HG03139 (cell line): ENCODE measurements around the gene LRRC74B.
"Not testable (repeated sequence)": the region's sequence is repeated elsewhere in the genome, so short reads cannot be mapped to it uniquely, and the experiment has no call there.

Experiments used
- ATAC-seq: cut with Tn5 transposase; IDR thresholded peaks from one replicate; pipeline ENCODE4 v1.9.1; 2021; ENCODE audit not compliant: unreplicated experiment

Gene LRRC74B

DNA sequence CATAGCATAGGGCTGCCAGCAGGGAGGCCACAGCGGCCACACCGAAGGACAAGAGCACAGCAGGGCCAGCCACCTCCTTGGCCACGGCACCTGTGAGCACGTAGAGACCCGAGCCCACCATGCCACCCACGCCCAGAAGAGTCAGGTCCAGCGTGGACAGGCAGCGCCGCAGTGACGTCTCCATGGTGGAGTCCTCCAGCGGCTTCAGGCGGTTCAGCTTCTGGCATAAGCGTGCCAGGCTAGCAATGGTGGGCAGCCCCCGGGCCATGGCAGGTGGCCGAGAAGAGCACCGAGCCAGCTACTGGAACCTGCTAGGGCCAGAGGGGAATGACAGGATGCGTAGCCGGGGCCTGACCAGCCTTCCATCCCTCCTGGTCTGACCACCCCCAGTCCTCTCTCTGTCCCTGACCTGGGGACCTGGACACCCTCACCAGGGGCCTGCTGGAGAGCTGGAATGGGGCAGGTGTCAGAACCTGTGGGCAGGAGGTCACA lies 14.2 kb upstream of the LRRC74B start:
- no peak for ATAC-seq

DNA sequence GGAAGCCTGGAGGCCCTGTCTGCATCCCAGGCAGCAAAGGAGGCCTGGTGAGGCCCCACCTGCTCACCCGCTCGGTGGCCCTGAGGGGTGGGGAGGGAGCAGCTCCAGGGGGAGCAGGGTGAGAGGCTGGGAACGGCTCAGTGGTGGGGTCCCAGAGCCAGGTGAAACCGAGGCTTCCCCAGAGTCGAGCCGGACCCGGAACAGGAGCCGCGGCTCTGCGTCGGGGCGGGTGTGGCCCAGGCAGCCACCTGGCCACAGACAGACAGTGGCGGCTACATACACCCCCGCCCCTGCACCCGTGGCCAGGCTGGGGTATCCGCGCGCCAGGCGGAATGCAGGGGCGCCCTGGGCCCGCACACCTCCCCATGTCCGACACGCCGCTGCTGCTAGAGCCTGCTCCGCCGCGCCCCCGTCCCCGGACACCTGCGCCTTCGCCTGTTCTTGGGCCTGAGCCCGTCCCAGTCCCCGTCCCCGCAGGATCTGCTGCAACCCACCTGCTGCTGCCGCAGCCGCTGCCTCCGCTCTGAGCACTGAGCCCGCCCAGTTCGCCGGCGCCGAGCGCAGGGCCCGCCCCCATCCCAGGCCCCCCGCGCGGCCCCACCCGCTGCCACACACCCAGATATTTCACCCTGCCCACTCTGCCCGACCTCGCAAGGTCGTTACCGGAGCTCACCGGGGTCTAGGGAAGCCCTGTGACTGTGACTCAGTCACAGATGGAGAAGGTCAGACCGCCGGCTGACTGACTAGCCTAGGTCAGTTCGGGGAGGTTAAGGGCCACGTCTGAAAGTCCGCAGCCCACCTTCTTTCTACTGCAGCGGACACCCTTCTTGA lies 13.5 kb upstream of the LRRC74B start, which contains the start of gene SLC7A4:
Gene SLC7A4, minus strand, starts transcription at position 525 of the 831 bp plus-strand sequence. CDS start 749 bp downstream, outside the sequence.
- ATAC-seq, result no peak

DNA sequence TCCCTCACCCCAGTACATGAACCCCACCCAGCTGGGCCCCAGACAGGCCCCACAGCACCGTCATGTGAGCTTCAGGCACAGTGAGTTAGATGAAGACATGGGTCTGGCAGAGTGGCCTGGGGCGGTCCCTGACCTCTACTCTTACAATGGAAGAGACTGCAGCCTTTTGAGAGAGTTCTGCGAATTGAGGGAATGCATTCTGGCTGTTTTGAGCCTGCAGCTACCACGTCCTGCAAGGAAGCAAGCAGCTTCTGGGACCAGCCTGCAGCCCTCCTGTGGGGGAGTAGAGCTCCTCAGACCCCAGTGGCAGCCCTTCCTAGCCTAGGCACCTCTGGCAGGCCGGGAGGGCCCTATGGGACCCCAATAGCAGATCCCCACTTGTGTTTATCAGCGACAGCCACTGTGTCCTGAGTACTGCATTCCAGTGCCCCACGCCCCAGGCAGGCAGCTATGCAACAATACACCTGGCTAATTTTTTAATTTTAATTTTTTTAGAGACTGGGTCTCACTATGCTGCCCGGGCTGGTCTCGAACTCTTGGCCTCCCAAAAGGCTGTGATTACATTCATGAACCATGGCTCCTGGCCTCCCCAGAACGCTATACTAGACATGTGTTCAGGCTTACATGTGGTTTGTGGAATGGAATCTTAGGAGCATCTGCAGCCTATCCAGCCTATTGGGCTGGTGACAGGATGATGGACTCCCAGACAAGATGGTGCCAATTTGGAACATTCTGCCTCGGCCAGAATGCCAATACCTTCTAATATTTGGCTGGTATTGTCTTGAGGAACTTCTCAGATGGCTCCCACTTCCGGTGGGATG lies 12.7 kb upstream of the LRRC74B start:
- ATAC-seq, result no peak

DNA sequence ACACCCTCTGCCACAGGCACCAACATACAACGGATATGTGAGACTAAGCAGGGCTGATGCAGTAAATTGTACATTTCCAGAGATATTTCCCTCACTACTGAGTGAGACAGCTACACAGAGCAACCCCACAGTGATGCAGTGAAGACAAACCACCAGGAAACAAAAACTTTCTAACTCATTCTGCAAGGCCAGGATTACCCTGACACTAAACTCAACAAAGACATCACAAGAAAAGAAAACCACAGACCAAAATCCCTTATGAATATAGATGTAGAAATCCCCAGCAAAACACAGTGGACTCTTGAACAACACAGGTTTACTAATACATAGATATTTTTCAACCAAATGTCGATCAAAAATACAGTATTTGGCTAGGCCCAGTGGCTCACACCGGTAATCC lies 11.9 kb upstream of the LRRC74B start:
- ATAC-seq, result no peak

DNA sequence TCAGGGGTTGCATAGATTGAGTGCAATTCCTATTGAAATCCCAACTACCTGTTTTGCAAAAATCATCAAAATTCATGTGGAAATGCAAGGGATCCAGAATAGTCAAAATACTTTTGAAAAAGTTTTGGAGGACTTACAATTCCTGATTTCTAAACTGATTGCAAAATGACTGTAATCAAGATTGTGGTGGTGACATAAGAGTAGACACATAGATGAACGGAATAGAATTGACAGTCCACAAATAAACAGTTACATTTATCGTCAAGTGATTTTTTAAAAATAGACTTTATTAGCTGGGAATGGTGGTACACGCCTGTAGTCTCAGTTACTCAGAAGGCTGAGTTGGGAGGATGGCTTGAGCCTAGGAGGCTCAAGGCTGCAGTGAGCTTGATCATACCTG lies 10.8 kb upstream of the LRRC74B start:
- ATAC-seq, result no peak

DNA sequence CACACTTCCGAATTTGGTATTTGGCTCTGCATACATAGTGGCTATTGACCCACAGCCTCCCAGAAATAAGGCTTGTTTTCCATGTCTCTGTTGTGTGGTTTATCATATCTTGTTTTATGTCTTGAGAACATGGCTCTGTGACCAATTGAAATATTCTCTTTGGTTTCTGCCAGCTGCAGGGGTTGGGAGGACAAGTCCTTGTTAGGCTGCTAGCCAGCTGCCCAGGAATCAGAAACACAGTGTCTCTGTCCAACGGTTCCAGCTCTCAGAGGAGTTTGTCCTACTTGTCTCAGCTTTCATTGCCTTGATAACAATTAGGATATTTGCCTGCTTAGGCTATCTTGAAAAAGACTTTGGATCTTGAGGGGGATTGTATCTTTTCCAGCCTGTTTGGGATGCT lies 7.3 kb upstream of the LRRC74B start:
- no peak for ATAC-seq

DNA sequence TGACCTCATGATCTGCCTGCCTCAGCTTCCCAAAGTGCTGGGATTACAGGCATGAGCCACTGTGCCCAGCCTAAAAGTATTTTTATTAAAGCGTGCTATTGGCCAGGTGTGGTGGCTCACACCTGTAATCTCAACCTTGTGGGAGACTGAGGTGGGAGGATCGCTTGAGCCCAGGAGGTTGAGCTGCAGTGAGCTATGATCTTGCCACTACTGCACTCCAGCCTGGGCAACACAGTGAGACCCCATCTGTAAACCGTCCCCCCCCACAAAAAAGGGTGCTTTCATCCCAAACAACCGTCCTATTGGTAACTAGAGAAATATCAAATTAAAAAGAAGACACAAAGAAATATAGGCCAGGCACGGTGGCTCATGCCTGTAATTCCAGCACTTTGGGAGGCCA lies 6.6 kb upstream of the LRRC74B start:
- ATAC-seq, result not testable (repeated sequence)

DNA sequence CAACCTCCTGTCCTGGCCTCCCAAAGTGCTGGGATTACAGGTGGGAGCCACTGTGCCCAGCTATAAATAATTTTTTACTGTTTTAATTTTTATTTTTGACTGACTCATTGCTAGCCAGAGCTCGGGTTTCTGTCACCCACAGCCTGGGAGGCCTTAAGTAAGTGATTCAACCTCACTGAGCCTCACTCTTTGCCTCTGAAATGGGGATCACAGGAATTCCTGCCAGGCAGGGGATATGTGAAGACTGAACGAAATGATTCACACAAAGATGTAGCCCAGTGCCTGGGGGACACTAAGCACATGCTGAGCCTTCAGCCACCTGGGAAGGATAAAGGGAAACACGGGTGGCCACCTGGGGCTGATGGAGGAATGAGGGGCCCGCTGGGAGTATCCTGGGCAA lies 3.8 kb upstream of the LRRC74B start:
- ATAC-seq, result no peak

DNA sequence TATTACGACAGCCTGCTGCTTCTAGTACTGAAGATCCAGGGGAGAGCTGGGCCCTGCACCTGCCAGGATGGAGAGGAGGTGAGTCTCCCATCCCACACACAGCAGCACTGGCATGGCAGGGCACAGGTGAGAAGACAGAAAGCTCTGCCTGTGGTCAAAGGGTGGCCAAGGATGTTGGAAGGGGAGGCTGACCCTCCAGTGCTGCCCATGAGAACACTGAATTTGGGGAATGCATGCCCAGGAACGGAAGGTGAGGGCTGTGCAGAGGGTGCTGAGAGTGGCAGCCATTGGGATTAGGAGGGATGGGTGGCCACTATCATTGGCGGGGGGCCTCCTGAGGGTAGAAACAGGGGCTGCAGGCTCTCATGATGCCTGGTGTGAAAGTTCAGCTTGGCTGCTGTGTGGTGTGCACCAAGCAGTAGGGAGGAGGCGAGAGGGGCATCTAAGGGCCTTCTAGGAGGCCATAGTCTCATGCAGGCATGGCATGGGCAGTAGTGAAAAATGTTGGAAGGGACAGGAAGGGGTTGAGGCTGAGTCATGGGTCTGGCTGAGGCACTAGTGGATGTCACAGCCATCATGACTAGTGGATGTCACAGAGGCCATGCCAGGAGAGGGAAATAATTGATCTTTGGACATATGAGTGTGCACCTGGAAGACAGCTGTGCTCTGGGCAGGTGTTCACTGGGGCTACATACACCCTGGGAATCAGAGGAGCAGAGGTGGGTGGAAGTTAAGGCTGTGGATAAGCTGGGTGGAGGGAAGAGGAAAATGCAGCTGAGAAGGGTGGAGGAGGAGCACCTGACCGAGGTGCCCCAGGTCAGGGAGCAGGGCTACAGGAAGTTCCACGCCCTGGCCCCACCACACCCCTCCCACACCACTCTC lies 2.5 kb upstream of the LRRC74B start:
- no peak for ATAC-seq

DNA sequence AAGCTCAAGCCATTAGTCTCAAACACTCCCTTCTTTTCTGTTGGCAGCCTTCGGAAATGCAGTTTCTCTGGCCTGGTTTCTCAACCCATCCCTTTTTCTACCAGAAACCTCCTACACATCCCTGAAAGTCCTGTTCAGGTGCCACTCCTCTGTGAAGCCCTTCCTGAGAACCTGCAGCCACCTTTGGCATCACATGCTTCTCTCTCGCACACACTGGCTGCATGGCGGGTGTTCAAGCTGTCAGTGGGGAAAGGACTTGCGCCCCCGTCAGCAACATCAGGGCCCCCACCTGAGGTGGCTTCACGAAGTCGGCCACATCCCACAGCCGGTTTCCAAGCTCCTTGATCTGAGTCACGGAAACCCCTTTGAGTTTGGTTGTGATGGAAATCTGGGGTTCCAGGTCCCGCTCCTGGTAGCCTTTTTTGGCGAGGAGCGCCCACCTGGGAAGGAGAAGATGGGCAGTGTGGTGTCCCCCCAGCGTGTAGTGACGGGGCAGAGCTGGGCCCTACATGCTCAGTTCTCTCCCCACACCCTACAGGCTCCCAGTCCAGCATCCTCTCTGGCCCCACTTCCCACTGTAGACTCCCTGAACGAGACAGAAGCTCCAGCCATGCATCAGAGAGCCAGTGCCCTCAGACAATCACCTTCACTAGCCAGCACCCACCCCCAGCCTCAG lies 1.7 kb upstream of the LRRC74B start:
- ATAC-seq, result no peak

DNA sequence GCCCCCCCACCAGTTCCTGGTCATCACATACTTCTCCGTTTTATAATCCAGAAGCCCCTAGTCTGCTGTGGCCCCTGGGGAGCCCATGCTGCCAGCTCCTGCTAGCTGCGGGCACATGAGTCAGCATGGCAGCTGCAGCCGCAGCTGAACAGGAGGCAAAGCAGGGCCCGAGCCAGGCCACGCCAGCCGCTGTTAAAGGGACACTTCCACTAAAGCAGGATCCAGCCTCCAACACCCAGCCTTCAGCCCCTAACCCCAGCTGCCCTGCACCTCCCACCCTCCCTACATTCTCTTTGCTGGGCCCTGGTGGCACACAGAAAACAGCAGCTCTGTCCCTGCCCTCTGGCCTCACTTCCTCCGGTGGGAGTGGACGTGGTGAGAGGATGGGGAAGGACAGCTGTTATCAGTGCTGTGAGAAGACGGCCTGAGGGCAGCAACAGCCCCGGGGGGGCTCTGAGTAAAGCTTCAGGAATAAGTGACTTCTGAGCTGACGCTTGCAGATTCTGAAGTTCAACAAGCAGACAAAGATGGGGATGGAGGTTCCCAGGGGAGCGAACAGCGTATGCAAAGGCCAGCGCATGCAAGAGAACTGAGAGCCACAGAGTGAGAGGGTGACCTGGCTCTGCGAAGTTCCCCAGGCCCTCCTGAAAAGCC lies 688 bp upstream of the LRRC74B start:
- ATAC-seq, result no peak

DNA sequence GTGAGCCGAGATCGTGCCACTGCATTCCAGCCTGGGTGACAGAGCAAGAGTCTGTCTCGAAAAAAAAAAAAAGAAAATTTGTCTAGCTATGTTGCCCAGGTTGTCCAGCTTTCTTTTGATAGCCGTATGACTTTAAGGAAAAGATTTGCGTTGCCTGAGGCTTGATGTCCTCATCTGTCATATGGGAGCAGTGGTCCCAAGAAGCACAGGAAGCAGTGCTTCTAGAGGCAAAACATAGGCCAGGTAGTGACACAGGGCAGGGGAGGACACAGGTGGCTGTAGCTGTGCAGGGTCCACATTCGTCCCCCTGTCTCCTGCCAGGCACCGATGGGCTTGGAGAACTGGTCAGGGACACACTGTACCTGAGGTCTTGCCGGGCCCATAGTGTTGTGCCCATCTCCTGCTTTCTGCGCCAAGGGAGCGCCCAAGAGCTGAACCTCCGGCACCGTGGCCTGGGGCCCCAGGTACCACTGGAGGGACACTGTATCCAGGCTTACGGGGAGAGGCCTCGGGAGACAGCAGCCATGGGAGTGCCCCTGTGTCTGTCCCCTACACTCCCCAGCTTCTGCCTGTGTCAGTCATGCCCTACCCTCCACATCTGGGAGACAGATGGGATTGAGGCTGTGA lies 1.4 kb downstream of the LRRC74B start:
- no peak for ATAC-seq

DNA sequence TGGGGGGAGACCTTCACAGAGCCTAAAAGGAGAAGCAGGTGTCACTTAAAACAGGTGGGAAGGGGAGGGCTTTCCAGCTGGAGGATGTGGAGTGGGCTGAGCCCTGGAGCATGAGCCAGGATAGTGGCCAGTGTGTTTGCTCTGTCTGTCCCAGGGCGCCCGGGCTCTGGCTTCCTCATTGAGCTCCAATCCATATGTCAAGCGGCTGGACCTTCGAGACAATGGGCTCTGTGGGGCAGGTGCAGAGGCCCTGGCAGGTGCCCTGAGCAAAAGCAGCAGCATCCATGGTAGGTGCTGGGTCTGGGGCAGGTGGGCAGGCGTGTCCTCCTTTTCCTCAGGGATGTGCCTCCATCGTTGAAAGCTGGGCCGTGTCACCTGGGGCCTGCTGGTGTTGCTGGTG lies 2.0 kb downstream of the LRRC74B start:
- no peak for ATAC-seq

DNA sequence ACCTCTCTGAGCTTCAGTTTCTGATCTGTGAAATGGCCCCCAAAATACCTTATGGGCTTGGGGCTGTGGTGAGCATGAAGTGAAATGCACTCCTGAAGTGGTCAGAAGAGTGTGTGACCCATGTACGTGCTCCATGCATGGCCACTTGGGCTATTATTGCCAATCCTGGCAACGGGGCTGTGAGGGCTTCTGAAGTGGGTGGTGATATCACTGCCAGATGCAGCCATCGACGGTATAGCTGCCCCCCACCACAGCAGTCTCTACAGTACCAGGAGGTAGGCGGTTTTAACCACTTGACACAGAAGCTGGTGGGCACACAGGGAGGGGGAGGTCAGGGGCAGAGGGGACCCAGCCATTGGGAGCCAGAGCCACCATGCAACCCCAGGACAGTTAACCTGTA lies 2.7 kb downstream of the LRRC74B start:
- not testable (repeated sequence) for ATAC-seq

DNA sequence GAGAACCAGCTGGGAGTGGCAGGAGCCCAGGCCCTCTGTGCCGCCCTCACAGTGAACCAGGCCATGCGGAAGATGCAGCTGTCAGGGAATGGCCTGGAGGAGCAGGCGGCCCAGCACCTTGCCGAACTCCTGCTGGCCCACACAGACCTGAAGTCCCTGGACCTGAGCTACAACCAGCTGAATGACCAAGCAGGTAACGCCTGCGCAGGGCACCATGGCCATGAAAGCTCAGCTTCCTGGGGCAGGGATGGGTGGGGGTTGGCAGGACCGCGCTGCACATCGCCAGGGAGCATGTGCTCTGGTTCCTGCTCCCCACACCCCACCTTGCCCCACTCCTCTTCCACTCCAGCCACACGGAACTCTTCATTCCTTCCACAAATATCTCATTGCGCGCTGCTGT lies 3.2 kb downstream of the LRRC74B start:
- ATAC-seq, result not testable (repeated sequence)

DNA sequence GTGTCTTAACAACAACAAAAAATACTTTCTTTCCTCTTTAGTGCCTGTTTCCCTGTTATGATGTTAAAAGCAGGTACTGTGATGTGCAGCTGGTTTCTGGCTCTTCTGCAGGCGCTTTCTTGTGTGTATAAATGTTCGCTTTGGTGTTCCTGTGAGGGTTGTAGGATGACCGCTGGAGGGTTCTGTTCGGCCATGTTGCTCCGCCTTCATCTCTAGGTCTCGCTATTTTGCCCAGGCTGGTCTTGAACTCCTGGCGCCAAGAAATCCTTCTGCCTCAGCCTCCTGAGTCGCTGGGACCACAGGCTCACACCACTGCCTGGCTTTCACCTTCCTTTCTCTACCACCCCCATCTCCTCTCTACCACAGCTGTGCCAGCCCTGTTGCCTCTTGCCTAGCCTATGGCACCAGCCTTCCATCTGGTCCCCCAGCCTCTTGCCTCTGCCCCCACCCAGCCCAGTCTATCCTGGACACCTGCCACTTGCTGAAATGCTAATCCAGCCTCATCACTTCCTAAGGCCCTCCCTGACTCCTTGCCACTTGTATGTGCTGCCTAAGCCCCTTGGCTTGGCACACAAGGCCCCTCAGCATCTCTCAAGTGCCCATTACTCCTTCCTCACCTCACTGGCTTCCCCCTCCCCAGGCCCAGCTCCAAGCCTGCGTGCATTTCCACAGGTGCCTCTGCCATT lies 5.5 kb downstream of the LRRC74B start:
- no peak for ATAC-seq

DNA sequence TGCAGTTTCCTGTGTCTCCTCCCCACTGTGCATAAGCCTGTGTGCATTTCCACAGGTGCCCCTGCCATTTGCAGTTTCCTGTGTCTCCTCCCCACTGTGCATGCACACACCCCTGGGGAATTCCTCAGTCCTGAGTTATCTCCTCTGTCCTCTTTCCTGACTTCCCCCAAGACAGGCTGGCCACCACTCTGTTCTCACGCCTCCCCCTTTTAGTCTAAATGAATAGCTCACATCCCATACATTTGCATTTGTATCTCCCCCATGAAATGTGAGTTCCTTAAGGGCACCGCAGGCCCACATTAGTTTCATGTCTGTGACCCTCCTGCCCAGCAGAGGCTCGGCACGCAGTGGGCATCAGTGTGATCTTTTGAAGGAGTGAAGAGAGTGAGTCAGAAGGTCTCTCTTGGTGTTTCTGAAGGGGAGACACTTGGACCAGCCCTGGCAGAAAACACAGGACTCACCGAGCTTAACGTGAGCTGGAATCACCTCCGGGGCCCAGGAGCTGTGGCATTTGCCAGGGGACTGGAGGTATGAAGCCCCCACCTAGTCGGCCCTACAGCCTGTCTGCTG lies 6.2 kb downstream of the LRRC74B start:
- ATAC-seq, result no peak

DNA sequence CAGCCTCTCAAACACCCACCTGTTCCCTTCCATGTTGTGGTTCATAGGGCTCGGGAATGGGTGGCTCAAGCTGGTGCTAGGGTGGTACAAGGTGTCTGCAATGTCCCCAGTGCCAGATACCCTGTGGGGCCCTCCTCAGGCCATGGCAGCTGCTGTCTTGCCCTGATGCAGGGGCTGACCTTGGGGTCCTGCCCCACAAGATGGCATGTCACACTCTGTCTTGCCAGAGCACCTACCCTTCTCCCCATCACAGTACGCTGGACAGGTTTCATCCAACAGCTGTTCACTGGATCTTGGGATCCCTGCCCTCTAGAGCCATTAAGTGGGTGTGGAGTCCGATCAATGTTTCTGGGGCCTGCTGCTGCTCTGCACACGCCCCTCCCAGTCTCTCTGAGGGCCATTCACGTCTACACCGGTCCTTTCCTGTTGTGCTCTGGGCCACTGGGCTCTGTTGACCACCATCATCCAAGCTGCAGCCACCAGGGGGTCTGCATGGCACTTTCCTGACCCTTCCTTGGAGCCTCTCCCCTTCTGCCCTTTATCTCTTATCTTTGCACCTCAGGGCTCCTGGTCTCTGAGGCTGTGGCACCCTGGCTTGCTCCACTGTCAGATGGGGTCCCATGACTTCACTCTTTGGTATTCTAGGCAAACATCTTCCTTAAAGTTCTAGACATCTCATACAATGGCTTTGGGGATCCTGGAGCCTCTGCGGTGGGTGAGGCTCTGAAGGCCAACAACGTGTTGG lies 7.1 kb downstream of the LRRC74B start:
- ATAC-seq, result no peak
